T-cell (primary cell): ENCODE results near the gene MLPH. TPM values are rescaled to one million over a fixed set of nuclear protein-coding genes. Genes with fewer than 3 reads are reported as not detected.

Experiments
- ATAC-seq, 4 experiments: fragments of 200-7000 bp in 3 of 4; fragments of 150-1000 bp in 1 of 4; cut with Tn5 transposase; replicated peaks in 1 of 4; 1 replicate in 3 of 4; 2 replicates in 1 of 4; pipeline ENCODE4 v1.10.0; 2021; ENCODE audit warnings: moderate library complexity in 3 of 4, mild to moderate bottlenecking in 2 of 4, moderate number of reproducible peaks in 1 of 4
- CTCF ChIA-PET, 2 donors: fragments of 300-600 bp; sonication (Branson Sonifier 250); formaldehyde crosslinking; loops; one replicate each; lab custom pipeline; 2022; ENCODE audit warnings: antibody characterized with exemption in 2 of 2; lab: Charles Lee
- POLR2A ChIA-PET, 2 donors: fragments of 300-600 bp; sonication (Branson Sonifier 250); formaldehyde crosslinking; loops; one replicate each; lab custom pipeline; 2022; ENCODE audit warnings: antibody characterized with exemption in 2 of 2; lab: Charles Lee
- DNase-seq, 35 experiments: peaks; one replicate each; pipeline versions ENCODE4 v3.0.0 to v3.0.0-alpha.2; 2013 to 2023
- H3K27ac ChIP-seq: one replicate; pipeline ENCODE4 v1.5.1; 2013; ENCODE audit warnings: low read length
- H3K27me3 ChIP-seq, 2 experiments: replicated peaks in 1 of 2; 1 replicate in 1 of 2; 2 replicates in 1 of 2; pipeline versions ENCODE4 v1.6.1 to v1.7.0; 2013; ENCODE audit warnings: low read length in 1 of 2, mixed read lengths in 1 of 2; ENCODE audit not compliant: control insufficient read depth in 2 of 2, insufficient read depth in 2 of 2; ENCODE audit errors: extremely low read depth in 1 of 2
- H3K36me3 ChIP-seq, 2 donors: 1 replicate in 1 of 2; 2 replicates in 1 of 2; pipeline versions ENCODE4 v1.6.1 to v1.7.0; 2013; ENCODE audit warnings: low read length in 1 of 2; ENCODE audit not compliant: control insufficient read depth in 2 of 2, insufficient read depth in 1 of 2; ENCODE audit errors: extremely low read depth in 1 of 2
- H3K4me1 ChIP-seq, 2 experiments: 1 replicate in 1 of 2; 2 replicates in 1 of 2; pipeline versions ENCODE4 v1.6.1 to v1.7.0; 2013; ENCODE audit warnings: low read length in 2 of 2, mixed read lengths in 1 of 2; ENCODE audit not compliant: insufficient read depth in 2 of 2, control insufficient read depth in 1 of 2; ENCODE audit errors: extremely low read depth in 1 of 2
- H3K4me3 ChIP-seq, 2 donors: 1 replicate in 1 of 2; 2 replicates in 1 of 2; pipeline versions ENCODE4 v1.5.1 to v1.7.0; 2013; ENCODE audit warnings: mild to moderate bottlenecking in 2 of 2, low read length in 1 of 2, moderate library complexity in 1 of 2; ENCODE audit not compliant: control insufficient read depth in 1 of 2; ENCODE audit errors: extremely low read depth in 1 of 2
- H3K9me3 ChIP-seq: 2 replicates; pipeline ENCODE4 v1.7.0; 2013
- H3K27ac Mint-ChIP-seq, 2 donors: one replicate each; pipeline ENCODE4 v1.8.0; 2020 to 2021; ENCODE audit warnings: mild to moderate bottlenecking in 2 of 2, mixed read lengths in 2 of 2
- H3K27me3 Mint-ChIP-seq, 2 donors: one replicate each; pipeline ENCODE4 v1.8.0; 2021 to 2022; ENCODE audit warnings: mixed read lengths in 2 of 2
- H3K36me3 Mint-ChIP-seq: one replicate; pipeline ENCODE4 v1.8.0; 2021; ENCODE audit warnings: mixed read lengths
- H3K4me1 Mint-ChIP-seq, 3 donors: one replicate each; pipeline ENCODE4 v1.8.0; 2020 to 2022; ENCODE audit warnings: mixed read lengths in 3 of 3, mild to moderate bottlenecking in 1 of 3
- H3K4me3 Mint-ChIP-seq, 3 donors: one replicate each; pipeline ENCODE4 v1.8.0; 2020 to 2022; ENCODE audit warnings: mild to moderate bottlenecking in 3 of 3, mixed read lengths in 3 of 3, moderate library complexity in 3 of 3
- H3K9me3 Mint-ChIP-seq, 3 donors: one replicate each; pipeline ENCODE4 v1.8.0; 2020 to 2022; ENCODE audit warnings: mixed read lengths in 3 of 3
- WGBS: methylation state at CpG from one replicate; pipeline ENCODE4 v1.1.5; 2013; ENCODE audit warnings: missing lambda C conversion rate; ENCODE audit not compliant: insufficient coverage; 5-methylcytosine and 5-hydroxymethylcytosine counted together
- total RNA-seq, 35 experiments: library from RNA in 6 of 35; stranded (reverse) in 6 of 35; fragments of 120-200 nt in 1 of 35; gene quantifications; one replicate each; pipeline versions ENCODE4 v1.2.1 to v1.2.4 and lab custom pipeline; 2013 to 2026

MLPH gene
- total RNA-seq, 5 donors from 2014 or later (not counting 1 experiment from before 2014, with no cell fraction given) = 0.55 to 1.4 (median 0.72) TPM; not detected in 2

- Mint-ChIP-seq H3K4me1 (no peaks in the 10 kb centered on the region), H3K27me3 (peaks cover 0 to 5% of the 10 kb centered on the region in 2 donors), H3K27ac (no peak overlapping the region), H3K9me3 (no peaks in the 10 kb centered on the region), H3K4me3 (no peak overlapping the region), H3K36me3 (no peaks in the 10 kb centered on the region)
- WGBS = 87% methylated on average over 10 of the region's 13 CpGs
- Histone ChIP-seq H3K36me3 (no peaks in the 10 kb centered on the region), H3K4me1 (no peaks in the 10 kb centered on the region), H3K27ac (no peak overlapping the region), H3K9me3 (no peaks in the 10 kb centered on the region), H3K4me3 (no peak overlapping the region), H3K27me3 (peaks cover 0 to 11% of the 10 kb centered on the region in 2 experiments)
- POLR2A ChIA-PET = no interaction called here
- CTCF ChIA-PET = no interaction called here
- ATAC-seq = no peak
- no peak for DNase-seq
Observed at GRCh38 chr2:237546876-237547395, 59.9 kb downstream of the MLPH start.

DNA sequence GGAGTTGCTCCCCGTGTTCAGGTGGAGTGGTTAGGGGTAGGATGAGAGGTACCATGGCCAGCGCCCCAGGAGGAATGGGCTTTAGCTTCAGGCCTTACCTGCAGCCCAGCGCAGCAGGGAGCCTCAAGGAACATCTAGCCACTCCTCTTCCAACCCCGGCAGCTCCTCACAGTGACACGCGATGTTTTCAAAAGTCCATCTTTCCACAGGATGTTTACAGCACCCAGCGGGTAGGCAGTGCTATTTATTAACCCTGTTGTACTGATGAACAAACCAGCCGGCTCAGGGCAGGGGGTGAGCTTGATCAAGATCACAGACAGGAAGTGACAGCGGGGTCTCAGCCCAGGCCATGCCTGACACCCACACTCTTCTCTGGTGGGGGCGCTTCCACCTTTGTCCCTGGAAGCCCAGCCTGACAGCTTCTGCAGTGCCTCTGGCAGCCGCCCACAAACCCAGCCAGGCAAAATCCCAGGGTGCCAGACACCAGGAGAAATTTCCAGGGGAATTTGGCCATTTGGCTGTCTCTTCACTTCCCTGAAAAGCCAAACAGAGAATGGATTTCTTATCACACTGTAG, 60.9 kb downstream of the MLPH start:
- no peaks in the 10 kb centered on the region for H3K9me3 ChIP-seq
- Mint-ChIP-seq H3K27ac (no peak overlapping the region), H3K4me1 (no peaks in the 10 kb centered on the region), H3K27me3 (peaks cover 0 to 5% of the 10 kb centered on the region in 2 donors), H3K9me3 (no peaks in the 10 kb centered on the region), H3K4me3 (no peak overlapping the region), H3K36me3 (no peaks in the 10 kb centered on the region)
- no peak overlapping the region for H3K4me3 ChIP-seq
- 37% methylated on average over 5 of the region's 11 CpGs for WGBS
- no peaks in the 10 kb centered on the region for H3K36me3 ChIP-seq
- DNase-seq (no peak), ATAC-seq (no peak)
- ChIA-PET POLR2A (no interaction called here), CTCF (no interaction called here)
- H3K27ac ChIP-seq = no peak overlapping the region
- peaks cover 0 to 8% of the 10 kb centered on the region in 2 experiments for H3K27me3 ChIP-seq
- no peaks in the 10 kb centered on the region for H3K4me1 ChIP-seq

DNA sequence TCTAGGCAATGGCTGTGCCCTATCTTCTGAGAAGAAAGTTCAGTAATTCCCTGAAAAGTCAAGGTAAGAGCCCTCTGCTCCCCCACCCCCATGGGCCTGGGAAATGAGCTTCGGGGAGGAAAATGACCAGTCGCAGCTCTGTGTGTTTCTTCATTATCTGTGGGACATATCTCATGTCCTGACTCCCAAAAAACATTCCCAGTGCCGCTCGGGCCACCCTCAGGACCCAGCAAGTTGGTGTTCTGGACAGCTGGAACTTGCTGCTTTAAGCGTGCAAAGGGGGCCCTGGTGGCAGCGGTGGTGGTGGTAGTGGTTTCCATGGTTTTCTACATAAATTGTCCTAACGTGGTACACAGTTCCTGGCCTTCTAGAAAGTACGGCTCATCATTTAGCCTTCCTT, 62.2 kb downstream of the MLPH start:
- Histone ChIP-seq H3K36me3 (no peaks in the 10 kb centered on the region), H3K27me3 (peaks cover 0 to 11% of the 10 kb centered on the region in 2 experiments), H3K9me3 (no peaks in the 10 kb centered on the region), H3K27ac (no peak overlapping the region), H3K4me1 (no peaks in the 10 kb centered on the region), H3K4me3 (no peak overlapping the region)
- POLR2A ChIA-PET = no interaction called here
- Mint-ChIP-seq H3K27ac (no peak overlapping the region), H3K4me3 (no peak overlapping the region), H3K9me3 (no peaks in the 10 kb centered on the region), H3K4me1 (no peaks in the 10 kb centered on the region), H3K36me3 (no peaks in the 10 kb centered on the region), H3K27me3 (peaks cover 5 to 7% of the 10 kb centered on the region in 2 donors)
- WGBS = 74% methylated on average over 6 of the region's 8 CpGs
- no peak for ATAC-seq
- CTCF ChIA-PET = interaction anchor here in 1 of 2 donors (1.2 kb wide), 1 partner anchor 196 kb away, joined by 3 read pairs; no protein-coding TSS in a partner anchor
- DNase-seq = no peak

GRCh38 chr2:237549643-237550415, 62.8 kb downstream of the MLPH start:
- Mint-ChIP-seq H3K36me3 (no peaks in the 10 kb centered on the region), H3K4me1 (no peaks in the 10 kb centered on the region), H3K27me3 (peaks cover 5 to 7% of the 10 kb centered on the region in 2 donors), H3K27ac (no peak overlapping the region), H3K9me3 (peaks cover 0 to 2% (median 0%) of the 10 kb centered on the region in 3 donors), H3K4me3 (no peak overlapping the region)
- peaks cover 0 to 13% of the 10 kb centered on the region in 2 experiments for H3K27me3 ChIP-seq
- POLR2A ChIA-PET = no interaction called here
- no peak for DNase-seq
- no peaks in the 10 kb centered on the region for H3K36me3 ChIP-seq
- no peak overlapping the region for H3K4me3 ChIP-seq
- 73% methylated on average over 17 of the region's 17 CpGs for WGBS
- no peaks in the 10 kb centered on the region for H3K9me3 ChIP-seq
- ATAC-seq = no peak
- H3K4me1 ChIP-seq = no peaks in the 10 kb centered on the region
- CTCF ChIA-PET = interaction anchor here in 1 of 2 donors (1.2 kb wide), 1 partner anchor 195 kb away, joined by 3 read pairs; no protein-coding TSS in a partner anchor
- H3K27ac ChIP-seq = no peak overlapping the region

DNA sequence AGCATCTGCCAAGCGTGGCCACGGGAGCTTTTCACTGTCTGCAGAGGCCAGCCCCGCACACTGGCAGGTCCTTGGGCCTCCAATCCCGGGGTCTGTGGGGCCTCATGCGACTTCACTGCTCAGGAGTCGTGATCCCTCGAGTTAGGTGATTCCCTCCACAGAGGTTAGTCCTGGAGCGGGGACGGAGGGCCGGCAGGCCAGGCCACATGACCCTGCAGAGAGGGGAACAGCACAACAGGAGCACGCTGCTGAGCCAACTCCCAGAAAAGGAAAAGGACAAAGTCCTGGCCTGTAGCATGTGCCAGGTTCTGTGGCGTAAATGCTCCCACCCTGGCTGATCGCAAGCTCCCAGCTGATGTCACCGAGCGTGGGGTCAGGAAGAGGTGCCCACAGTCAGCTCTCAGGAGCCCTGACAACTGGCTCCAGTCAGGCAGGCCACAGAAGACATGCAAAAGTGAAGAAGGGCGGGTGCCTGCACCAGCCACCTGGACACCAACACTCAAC, 64.1 kb downstream of the MLPH start:
- WGBS = 84% methylated on average over 15 of the region's 16 CpGs
- no peaks in the 10 kb centered on the region for H3K4me1 Mint-ChIP-seq
- H3K4me3 Mint-ChIP-seq = no peak overlapping the region
- H3K36me3 ChIP-seq = no peaks in the 10 kb centered on the region
- H3K4me3 ChIP-seq = no peak overlapping the region
- no peaks in the 10 kb centered on the region for H3K9me3 ChIP-seq
- peaks cover 0 to 16% of the 10 kb centered on the region in 2 experiments for H3K27me3 ChIP-seq
- no peak for DNase-seq
- peaks cover 5 to 7% of the 10 kb centered on the region in 2 donors for H3K27me3 Mint-ChIP-seq
- H3K4me1 ChIP-seq = no peaks in the 10 kb centered on the region
- no peak for ATAC-seq
- no peak overlapping the region for H3K27ac ChIP-seq
- ChIA-PET POLR2A (no interaction called here), CTCF (no interaction called here)
- peaks cover under 1 to 8% (median 5%) of the 10 kb centered on the region in 3 donors for H3K9me3 Mint-ChIP-seq
- no peak overlapping the region for H3K27ac Mint-ChIP-seq
- H3K36me3 Mint-ChIP-seq = no peaks in the 10 kb centered on the region

DNA sequence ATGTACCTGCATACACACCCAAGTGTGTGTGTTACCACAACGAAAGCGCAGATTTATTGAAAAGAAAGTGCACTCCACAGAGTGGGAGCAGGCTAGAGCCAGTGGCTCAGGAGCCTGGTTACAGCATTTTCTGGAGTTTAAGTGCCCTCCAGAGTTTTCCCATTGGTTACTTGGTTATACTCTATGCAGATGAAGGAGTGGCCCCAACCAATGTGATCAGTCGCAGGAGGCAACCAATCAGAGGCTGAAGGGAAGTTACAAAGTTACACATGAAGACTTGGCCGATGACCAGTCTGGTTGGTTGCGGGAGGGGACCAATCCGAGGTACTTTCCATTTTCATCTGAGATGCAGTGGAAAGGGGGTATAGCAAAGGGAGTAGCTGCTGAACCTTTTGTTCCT, 65.9 kb downstream of the MLPH start:
- ATAC-seq (no peak), DNase-seq (no peak)
- Mint-ChIP-seq H3K4me3 (no peak overlapping the region), H3K4me1 (peaks cover 0 to 10% (median 10%) of the 10 kb centered on the region in 3 donors), H3K36me3 (no peaks in the 10 kb centered on the region), H3K27me3 (peaks cover 7 to 10% of the 10 kb centered on the region in 2 donors), H3K27ac (no peak overlapping the region), H3K9me3 (peaks cover 5 to 10% (median 7%) of the 10 kb centered on the region in 3 donors)
- POLR2A ChIA-PET = no interaction called here
- WGBS = 86% methylated on average over 6 of the region's 6 CpGs
- Histone ChIP-seq H3K27ac (no peak overlapping the region), H3K27me3 (peaks cover 0 to 19% of the 10 kb centered on the region in 2 experiments), H3K36me3 (no peaks in the 10 kb centered on the region), H3K9me3 (no peaks in the 10 kb centered on the region), H3K4me1 (peaks cover 0 to 6% of the 10 kb centered on the region in 2 experiments), H3K4me3 (no peak overlapping the region)
- CTCF ChIA-PET = no interaction called here
